SU-DHL-6 (cell line): ENCODE data around the gene RFTN1.
A peak's percentile ranks its signal among the peaks of the same experiment; 100 is the strongest.

Experiments used
- H2AFZ ChIP-seq: fragments of 200-600 bp; sonication (generic); 2 replicates; pipeline ENCODE4 v1.6.1; 2014; ENCODE audit warnings: low read depth, mild to moderate bottlenecking, moderate library complexity, mixed read lengths, antibody characterized with exemption, low read length; ENCODE audit not compliant: severe bottlenecking
- H3F3A ChIP-seq: fragments of 200-600 bp; shearing (Covaris generic); 2 replicates; pipeline ENCODE4 v1.6.0; 2016; ENCODE audit warnings: antibody characterized with exemption, mild to moderate bottlenecking; ENCODE audit not compliant: insufficient read depth
- H3K27ac ChIP-seq: fragments of 200-600 bp; sonication (generic); 2 replicates; pipeline ENCODE4 v1.5.1; 2016; ENCODE audit warnings: low read depth, mild to moderate bottlenecking, low read length, moderate library complexity, mixed read lengths
- H3K27me3 ChIP-seq: fragments of 200-600 bp; sonication (generic), shearing (Covaris generic); 2 replicates; pipeline ENCODE4 v1.6.0; 2014; ENCODE audit warnings: mild to moderate bottlenecking, low read length
- H3K36me3 ChIP-seq: fragments of 200-600 bp; sonication (generic); 2 replicates; pipeline ENCODE4 v1.6.1; 2014; ENCODE audit warnings: mild to moderate bottlenecking, low read length, mixed read lengths
- H3K4me2 ChIP-seq: fragments of 300-600, 200-600 bp; shearing (Covaris generic), sonication (generic); 2 replicates; pipeline ENCODE4 v1.6.0; 2014; ENCODE audit warnings: low read length, low read depth, mild to moderate bottlenecking; ENCODE audit not compliant: poor library complexity, severe bottlenecking
- H3K4me3 ChIP-seq: fragments of 200-600 bp; sonication (generic); 2 replicates; pipeline ENCODE4 v1.5.1; 2014; ENCODE audit warnings: antibody characterized with exemption, low read length, mild to moderate bottlenecking, mixed read lengths; ENCODE audit not compliant: insufficient read depth, poor library complexity, severe bottlenecking
- H3K79me2 ChIP-seq: fragments of 200-600 bp; sonication (generic); 2 replicates; pipeline ENCODE4 v1.6.1; 2014; ENCODE audit warnings: mild to moderate bottlenecking, low read length, moderate library complexity; ENCODE audit not compliant: insufficient read depth
- H3K9ac ChIP-seq: fragments of 200-600 bp; sonication (generic); 2 replicates; pipeline ENCODE4 v1.7.0; 2014; ENCODE audit warnings: mild to moderate bottlenecking, low read length
- H3K9me2 ChIP-seq: fragments of 200-600 bp; sonication (generic); replicated peaks from 2 replicates; pipeline ENCODE4 v1.6.1; 2014; ENCODE audit warnings: low read length; ENCODE audit not compliant: insufficient read depth
- H3K9me3 ChIP-seq: fragments of 200-600 bp; sonication (generic); 2 replicates; pipeline ENCODE4 v1.6.1; 2014; ENCODE audit warnings: low read length, mixed read lengths; ENCODE audit not compliant: insufficient read depth
- H4K20me1 ChIP-seq: fragments of 200-600 bp; sonication (generic); 2 replicates; pipeline ENCODE4 v1.6.1; 2014; ENCODE audit warnings: low read depth, mild to moderate bottlenecking, antibody characterized with exemption, low read length, moderate library complexity, mixed read lengths
- CTCF ChIP-seq: fragments of 200-600 bp; sonication (generic); IDR thresholded peaks from one replicate; pipeline ENCODE4 v1.5.1; 2017; ENCODE audit warnings: antibody characterized with exemption, mild to moderate bottlenecking, low read length, moderate library complexity; ENCODE audit not compliant: insufficient read depth, poor library complexity, severe bottlenecking
- EZH2phosphoT487 ChIP-seq: fragments of 200-600 bp; sonication (generic), shearing (Covaris generic); conservative IDR thresholded peaks from 2 replicates; pipeline ENCODE4 v1.6.1; 2018; ENCODE audit warnings: mild to moderate bottlenecking, antibody characterized with exemption, low read length, moderate library complexity, mixed read lengths

Gene RFTN1

DNA sequence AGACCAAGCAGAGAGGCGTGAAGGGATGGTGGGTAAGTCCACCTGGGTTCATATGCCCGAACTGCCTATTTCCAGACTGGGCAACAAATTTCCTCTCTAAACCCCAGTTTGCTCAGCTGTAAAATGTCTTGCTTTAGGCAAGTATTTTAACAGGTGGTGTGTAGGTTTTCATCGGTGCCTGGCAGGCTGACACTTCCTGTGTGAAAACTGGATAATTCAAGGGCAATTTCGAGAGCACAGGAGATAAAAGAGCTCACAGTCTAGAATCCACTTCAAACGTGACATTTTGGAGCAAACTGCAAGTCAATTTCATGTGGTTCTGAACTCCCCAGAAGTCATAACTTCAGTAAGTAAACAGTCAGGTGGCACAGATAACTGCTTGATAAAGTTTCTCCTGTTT lies 136.3 kb downstream of the RFTN1 start:
- Histone ChIP-seq H3K27ac (peak overlapping the region; percentile 97), H2AFZ (no peak overlapping the region), H3K36me3 (peaks cover 21% of the 10 kb centered on the region), H4K20me1 (no peaks in the 10 kb centered on the region), H3K9ac (peak overlapping the region; percentile 60), H3K4me3 (peak overlapping the region; percentile 17), H3K79me2 (peaks cover 86% of the 10 kb centered on the region), H3K9me3 (no peaks in the 10 kb centered on the region), H3K9me2 (no peaks in the 10 kb centered on the region), H3F3A (peaks cover 83% of the 10 kb centered on the region), H3K27me3 (no peaks in the 10 kb centered on the region), H3K4me2 (peak overlapping the region; percentile 59)
- TF ChIP-seq EZH2phosphoT487 (no peak), CTCF (no peak)

GRCh38 chr3:16375891-16376290 lies 137.6 kb downstream of the RFTN1 start:
- Histone ChIP-seq H3K36me3 (peaks cover 14% of the 10 kb centered on the region), H3K79me2 (peaks cover 86% of the 10 kb centered on the region), H3K9me2 (no peaks in the 10 kb centered on the region), H3K9ac (peak overlapping the region; percentile 60), H3K9me3 (no peaks in the 10 kb centered on the region), H3K4me2 (peak overlapping the region; percentile 59), H4K20me1 (no peaks in the 10 kb centered on the region), H3K27me3 (no peaks in the 10 kb centered on the region), H2AFZ (no peak overlapping the region), H3K27ac (peak overlapping the region; percentile 97), H3F3A (peaks cover 87% of the 10 kb centered on the region), H3K4me3 (no peak overlapping the region)
- TF ChIP-seq EZH2phosphoT487 (no peak), CTCF (no peak)

DNA sequence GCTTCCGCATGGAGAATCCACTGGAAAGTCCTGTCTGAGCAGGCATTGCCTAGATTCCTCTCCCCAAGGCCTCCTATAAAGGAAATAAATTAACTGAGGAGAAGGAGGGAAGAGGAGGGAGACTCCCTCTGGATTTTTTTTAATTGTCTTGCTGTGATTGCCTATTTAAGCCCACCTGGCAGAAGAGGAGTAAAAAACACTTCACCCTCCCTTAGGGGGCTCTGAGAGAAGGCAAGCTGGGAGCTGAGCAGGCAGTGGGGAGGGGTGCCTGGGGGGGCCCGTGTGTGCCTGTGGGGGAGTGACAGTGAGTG lies 138.6 kb downstream of the RFTN1 start:
- H3K4me2 ChIP-seq, result peak overlapping the region; percentile 59
- no peaks in the 10 kb centered on the region for H3K27me3 ChIP-seq
- H3K9ac ChIP-seq, result peak overlapping the region; percentile 60
- H3K36me3 ChIP-seq, result peaks cover 20% of the 10 kb centered on the region
- TF ChIP-seq EZH2phosphoT487 (no peak), CTCF (no peak)
- no peaks in the 10 kb centered on the region for H3K9me2 ChIP-seq
- no peak overlapping the region for H3K4me3 ChIP-seq
- H3K79me2 ChIP-seq, result peaks cover 86% of the 10 kb centered on the region
- peaks cover 80% of the 10 kb centered on the region for H3F3A ChIP-seq
- peak overlapping the region; percentile 97 for H3K27ac ChIP-seq
- no peaks in the 10 kb centered on the region for H4K20me1 ChIP-seq
- H2AFZ ChIP-seq, result no peak overlapping the region
- no peaks in the 10 kb centered on the region for H3K9me3 ChIP-seq
